DMS114 treated with DMSO at 0.1 percent for 48 hours (cell line): Measurements from ENCODE around the gene TGM1.

ENCODE experiments used
- DNase-seq: peaks from one replicate; lab custom pipeline; 2025; ENCODE audit not compliant: unreplicated experiment; lab: John Stamatoyannopoulos, UW

The TGM1 gene

GRCh38 chr14:24262821-24263733 lies at the start of gene TGM1:
TGM1 (minus strand) TSS chr14:24263177; CDS start chr14:24262352, 825 bp downstream.
- no peak for DNase-seq

DNA sequence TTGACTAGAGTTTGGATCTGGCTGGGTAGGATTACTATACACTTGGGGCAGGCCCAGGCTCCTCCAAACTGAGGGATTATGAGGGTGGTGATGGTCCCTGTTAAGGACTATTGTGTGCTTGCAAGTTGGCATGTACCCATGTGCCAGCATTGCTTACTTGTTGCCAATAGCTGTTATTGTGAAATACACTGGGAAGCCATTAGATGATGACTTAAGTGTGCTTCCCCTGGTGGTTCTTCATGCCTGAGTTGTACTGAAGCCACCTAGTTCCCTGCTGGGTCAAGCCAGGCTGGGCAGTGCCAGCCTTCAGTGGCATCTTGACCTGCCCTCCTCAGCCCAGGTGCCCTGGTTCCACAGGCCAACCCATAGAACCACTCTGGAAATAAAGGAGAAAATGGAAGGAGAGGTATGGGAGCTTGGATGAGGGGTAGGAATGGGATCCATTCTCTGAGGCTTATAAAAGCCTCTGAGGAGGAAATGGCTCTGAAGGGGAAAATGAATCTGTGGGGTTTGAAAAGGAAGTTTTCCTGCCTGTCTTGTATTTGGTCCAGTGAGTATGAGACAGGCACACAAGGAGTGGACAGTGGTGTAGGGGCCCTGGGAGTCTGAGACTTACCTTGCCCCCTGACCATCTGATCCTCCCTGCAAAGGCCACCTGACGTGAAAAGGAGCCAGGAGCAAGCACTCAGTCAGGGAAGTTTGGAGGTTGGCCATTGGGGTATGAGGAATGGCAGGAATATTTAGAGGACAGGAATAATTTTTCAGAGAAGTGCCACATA lies 49.0 kb upstream of the TGM1 start:
- DNase-seq = no peak

DNA sequence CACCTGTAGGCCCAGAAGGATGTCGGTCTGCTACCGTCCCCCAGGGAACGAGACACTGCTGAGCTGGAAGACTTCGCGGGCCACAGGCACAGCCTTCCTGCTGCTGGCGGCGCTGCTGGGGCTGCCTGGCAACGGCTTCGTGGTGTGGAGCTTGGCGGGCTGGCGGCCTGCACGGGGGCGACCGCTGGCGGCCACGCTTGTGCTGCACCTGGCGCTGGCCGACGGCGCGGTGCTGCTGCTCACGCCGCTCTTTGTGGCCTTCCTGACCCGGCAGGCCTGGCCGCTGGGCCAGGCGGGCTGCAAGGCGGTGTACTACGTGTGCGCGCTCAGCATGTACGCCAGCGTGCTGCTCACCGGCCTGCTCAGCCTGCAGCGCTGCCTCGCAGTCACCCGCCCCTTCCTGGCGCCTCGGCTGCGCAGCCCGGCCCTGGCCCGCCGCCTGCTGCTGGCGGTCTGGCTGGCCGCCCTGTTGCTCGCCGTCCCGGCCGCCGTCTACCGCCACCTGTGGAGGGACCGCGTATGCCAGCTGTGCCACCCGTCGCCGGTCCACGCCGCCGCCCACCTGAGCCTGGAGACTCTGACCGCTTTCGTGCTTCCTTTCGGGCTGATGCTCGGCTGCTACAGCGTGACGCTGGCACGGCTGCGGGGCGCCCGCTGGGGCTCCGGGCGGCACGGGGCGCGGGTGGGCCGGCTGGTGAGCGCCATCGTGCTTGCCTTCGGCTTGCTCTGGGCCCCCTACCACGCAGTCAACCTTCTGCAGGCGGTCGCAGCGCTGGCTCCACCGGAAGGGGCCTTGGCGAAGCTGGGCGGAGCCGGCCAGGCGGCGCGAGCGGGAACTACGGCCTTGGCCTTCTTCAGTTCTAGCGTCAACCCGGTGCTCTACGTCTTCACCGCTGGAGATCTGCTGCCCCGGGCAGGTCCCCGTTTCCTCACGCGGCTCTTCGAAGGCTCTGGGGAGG lies 47.9 kb upstream of the TGM1 start, which contains the start of gene LTB4R:
TSS of gene LTB4R (plus strand) at position 857 of the 959 bp plus-strand sequence. CDS start 4,150 bp downstream, outside the sequence.
- DNase-seq = no peak

- no peak for DNase-seq
Observed at GRCh38 chr14:24310265-24310645, 47.3 kb upstream of the TGM1 start.

DNA sequence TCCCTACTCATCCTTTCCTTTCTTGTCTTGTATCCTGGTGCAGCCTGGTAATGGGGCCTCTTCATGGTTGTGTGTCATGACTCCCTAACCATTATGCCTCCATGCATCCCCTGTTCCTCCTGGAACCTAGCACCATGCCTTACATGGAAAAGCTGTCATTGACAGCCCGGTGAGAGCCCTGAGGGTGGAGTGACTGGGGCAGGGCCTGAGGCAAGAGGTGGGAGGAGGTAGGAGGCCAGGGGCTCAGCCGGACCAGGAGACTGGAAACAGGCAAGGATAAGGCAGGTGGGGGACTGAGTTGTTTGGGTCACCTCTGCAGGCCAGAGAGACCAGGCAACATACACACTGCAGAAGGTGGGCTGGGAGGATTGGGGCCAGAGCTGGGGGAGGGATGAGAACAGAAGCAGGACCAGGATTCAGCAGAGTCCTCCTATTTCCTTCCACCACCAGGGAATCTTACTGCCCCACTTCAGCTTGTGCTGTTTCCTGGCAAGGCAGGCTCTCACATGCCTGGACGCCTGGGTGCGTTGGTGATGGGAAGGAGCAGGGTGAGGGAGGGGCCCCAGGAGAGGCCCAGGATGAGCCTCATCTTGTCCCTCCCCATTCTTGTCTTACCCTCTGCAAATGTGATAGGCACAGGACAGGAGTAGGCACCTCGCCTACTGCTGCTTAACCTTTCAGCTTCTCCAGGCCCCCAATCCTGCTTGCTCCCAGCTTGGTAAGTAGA lies 46.7 kb upstream of the TGM1 start, which contains the start of gene LTB4R2:
TSS of gene LTB4R2 (plus strand) at position 603 of the 727 bp plus-strand sequence. CDS start 525 bp downstream, outside the sequence.
- DNase-seq = no peak

DNA sequence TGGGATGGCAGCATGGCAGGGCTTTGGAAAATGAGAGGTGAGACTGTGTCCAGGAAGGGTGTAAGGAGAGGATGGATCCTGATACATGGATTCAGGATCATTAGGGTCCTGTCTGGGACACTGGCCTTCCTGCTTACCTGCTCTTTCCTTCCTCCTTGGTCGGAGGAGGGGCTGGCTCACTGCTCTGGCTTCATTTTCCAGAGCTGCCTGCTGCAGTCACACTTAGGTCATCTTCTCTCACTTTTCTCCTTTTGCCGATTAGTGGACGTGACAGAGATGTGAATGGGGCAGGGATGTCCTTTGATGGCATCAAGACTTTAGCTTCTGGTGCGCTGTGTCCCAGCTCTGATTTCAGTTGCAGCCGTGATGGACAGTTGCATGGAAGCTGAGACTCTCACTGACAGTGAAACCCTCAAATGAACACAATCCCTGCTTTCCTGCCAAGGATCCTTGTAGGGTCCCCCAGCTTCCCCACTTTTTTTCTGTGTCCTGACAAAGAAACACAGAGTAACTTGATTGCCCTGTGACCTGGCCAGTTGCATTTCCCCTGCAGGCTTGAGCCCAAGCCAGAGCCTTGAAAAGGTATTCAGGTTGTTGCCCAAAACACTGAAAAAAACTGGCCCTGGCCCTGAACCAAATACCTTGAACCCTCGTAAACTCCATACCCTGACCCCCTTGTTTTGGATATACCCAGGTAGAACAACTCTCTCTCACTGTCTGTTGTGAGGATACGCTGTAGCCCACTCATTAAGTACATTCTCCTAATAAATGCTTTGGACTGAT lies 45.6 kb upstream of the TGM1 start:
- DNase-seq = no peak

- DNase-seq = peak; percentile 27
Observed at GRCh38 chr14:24307575-24308341, 44.8 kb upstream of the TGM1 start, which contains the start of gene CIDEB. CIDEB (minus strand) TSS chr14:24307977; CDS start chr14:24307858, 119 bp downstream.

GRCh38 chr14:24307156-24307574 lies 44.2 kb upstream of the TGM1 start:
- DNase-seq = no peak

GRCh38 chr14:24304019-24304387 lies 41.0 kb upstream of the TGM1 start:
- no peak for DNase-seq

DNA sequence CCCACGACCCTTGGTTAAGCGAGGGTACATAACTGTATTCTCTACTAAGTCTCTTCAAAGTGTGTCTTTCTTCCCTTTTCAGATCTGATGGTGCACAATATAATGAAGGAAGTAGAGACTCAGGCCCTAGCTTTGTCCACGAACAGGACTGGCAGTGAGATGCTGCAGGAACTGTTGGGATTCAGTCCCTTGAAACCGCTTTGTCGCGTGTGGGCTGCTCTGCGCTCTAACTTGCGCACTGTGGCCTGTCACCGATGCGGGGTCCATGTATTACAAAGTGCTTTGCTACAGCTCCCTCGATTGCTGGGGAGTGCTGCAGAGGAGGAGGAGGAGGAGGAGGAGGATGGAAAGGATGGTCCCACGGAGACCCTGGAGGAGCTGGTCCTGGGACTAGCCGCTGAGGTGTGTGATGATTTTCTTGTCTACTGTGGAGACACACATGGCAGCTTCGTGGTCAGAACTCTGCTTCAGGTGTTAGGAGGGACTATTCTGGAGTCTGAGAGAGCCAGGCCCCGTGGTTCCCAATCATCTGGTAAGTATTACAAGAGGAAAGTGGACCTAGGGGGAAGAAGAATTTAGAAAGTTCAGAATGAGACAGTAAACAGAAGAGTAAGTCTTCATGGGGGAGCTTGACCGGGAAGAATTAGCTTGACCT lies 37.5 kb upstream of the TGM1 start:
- no peak for DNase-seq

DNA sequence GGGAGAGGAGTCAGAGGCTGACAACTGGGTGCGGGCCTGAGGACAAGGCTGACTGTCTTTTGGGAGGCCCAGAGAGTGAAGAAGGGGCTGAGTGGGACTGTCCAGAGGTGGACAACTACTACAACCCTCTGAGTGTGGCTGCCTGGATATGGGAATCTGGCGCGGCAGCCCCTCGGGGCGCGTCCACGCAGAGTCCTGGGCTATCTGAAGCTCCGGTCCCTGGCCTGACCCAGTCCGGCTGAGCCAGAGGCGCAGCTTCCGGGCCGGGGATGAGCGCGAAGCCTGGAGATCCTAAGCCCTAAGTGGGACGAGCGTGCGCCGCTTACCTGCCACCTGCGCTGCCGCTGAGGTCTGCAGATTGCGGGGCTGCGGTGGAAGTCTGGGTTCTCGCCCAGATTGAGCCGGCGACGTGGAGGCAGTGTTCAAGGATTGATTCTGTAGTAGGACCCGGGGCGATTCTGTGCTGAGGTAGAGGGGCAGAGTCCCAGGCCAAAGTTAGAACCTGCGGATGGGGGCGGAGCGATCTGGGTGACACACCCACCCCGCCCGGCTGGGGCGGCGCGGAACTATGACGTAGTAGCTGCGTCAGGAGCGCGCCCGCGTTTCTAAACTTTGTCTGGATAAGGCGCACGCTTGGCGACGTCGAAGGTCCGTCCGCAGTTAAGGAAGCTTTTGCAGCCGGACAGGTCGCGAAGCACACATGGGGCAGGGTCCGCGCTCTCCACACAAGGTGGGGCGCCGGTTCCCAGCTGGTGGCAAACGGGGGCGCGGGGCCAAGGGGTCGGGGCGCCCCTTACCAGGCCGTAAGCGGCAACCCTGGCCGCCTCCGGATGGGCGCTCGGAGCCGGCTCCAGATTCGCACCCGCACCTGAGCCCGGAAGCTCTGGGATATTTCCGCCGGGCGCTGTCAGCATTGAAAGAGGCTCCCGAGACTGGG lies 36.5 kb upstream of the TGM1 start, which contains the start of the genes DHRS1 and NOP9:
TSS of gene DHRS1 (minus strand) at position 526 of the 937 bp plus-strand sequence. CDS start 674 bp downstream, outside the sequence.
TSS of gene NOP9 (plus strand) at position 596 of the 937 bp plus-strand sequence. CDS start at position 701, 105 bp downstream.
- peak; percentile 48 for DNase-seq

DNA sequence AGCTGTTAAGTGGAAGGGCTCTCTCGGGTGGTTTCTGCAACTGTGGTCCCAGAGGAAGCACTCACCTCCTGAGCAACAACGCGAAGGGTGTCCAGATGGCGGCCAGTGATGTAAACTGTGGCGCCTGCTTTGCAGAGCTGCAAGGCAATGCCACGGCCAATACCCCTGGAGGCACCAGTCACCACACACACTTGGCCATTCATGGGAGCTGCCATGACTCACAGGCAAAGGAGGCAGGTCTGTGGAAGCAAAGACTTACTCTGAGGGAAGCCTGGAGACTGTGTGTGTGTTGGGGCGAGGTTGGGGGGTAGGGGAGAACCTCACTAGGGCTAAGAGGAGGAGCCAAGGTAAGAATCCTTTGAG lies 35.9 kb upstream of the TGM1 start:
- DNase-seq = no peak

DNA sequence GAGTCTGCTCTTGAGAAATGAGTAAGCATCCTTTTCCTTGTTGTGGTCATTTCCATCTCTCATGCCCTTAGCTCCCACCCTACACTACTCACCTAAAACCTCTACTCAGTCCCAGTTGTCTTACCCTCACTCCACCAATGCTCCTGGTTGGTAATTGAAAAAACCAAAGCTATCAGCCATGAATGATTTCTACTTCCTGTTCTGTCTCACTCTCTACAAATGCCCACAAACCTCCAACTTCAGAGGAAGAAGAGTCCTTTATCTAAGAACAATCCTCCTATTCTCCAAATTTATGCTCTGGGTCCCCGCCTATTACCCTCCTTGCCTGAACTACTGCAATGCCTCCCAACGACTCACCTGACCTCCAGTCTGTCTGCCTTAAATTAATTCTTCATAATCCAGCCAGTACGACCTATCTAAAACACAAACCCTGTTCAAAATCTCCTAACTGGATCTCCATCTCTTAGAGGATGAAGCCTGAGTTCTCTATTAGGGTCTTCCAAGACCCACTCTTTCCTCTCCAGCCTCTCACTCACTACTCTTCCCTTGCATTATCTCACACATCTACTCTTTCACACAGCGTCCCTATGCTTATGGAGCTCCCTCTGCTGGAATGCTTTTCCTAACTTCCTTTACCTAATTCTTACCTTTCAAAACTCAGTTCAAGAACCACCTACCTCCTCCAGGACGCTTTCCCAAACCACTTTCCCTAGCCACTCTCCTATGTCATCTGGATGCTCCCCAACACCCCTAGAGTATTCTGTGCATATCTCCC lies 34.4 kb upstream of the TGM1 start:
- peak; percentile 49 for DNase-seq

DNA sequence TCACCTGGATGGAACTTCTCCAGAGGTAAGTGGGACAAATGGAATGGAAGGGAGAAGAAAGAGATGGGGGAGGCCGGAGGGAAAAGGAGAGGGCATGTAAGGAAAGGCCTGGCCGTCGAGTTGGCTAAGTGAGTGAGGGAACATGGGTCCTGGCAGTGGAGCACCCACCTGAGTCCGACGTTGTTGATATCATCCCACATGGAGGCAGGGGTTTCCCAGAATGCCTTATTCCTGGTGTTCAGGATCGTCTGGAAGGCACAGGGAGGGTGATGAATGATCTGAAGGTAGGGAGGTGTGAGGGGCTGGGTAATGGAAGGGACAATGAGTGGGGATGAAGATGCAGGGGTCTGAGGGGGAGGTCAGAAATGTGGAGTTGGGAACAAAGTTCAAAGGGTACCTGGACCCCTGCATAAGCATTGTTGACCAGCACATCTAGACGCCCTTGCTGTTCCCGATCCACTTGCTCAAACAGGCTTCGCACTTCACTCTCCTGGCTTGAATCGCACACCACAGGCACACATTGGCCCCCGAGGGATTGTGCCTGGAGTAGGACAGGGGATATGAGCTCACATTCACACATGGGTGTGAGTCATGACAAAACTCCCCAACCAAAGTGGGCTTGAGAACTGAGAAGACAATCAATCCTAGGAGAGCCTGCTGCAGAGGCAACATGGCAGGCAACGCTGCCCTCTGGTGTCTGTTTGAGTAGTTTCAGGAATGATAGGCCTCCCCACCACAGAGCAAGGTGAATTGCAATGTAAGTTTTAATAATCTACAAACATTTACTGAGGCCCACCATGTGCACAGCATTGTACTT lies 33.6 kb upstream of the TGM1 start:
- peak; percentile 44 for DNase-seq

DNA sequence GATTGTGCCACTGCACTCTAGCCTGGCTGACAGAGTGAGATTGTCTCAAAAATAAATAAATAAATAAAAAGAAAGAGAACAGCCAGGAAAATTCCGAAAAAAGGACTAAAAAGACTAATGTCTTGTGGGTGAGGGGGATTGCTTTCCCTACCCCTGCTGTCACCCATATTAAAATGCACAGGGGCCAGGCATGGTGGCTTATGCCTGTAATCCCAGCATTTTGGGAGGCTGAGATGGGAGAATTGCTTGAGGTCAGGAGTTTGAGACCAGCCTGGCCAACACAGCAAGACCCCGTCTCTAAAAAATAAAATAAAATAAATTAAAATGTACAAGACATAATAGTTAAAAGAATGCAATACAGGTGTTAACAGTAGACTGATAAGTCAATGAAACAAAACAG lies 30.5 kb upstream of the TGM1 start:
- no peak for DNase-seq
